ENCODE results near the gene DIO3. TPM values are rescaled to one million over a fixed set of nuclear protein-coding genes. Genes with fewer than 3 reads are reported as not detected.
"Not testable (repeated sequence)": the region's sequence is repeated elsewhere in the genome, so short reads cannot be mapped to it uniquely, and the experiment has no call there.

Gene DIO3
- total RNA-seq, 5 donors from 2014 or later (not counting 1 experiment from before 2014, with no cell fraction given), result not detected

DNA sequence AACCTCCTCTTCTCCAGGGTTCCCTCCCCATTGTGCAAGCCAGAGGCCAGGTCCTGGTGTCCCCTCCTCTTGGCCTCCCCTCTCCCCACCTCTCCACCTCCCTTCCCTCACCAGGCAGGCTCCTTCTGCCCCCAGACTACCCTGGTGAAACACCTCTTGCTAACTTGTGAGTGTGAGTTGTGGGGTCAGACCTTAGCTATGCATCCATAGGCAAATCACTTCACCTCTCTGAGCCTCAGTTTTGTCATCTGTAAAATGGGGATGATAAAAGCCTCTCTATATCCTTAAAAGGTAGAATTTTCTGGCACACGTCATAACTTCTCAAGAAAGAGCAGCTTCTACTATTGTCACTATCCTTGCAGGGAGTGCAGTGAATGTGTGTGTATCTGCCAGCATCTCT is 7.9 kb upstream of the DIO3 start:
- H3K27ac Mint-ChIP-seq, result no peak overlapping the region
- H3K27me3 Mint-ChIP-seq, result peaks cover 12 to 36% of the 10 kb centered on the region in 2 donors
- no CpG with 5 or more reads among the region's 1 CpG for WGBS (ENCODE audit: insufficient coverage)
- Histone ChIP-seq H3K27ac (ENCODE audit: low read length) (no peak overlapping the region), H3K27me3 (replicated peaks in 1 of 2; ENCODE audit: control insufficient read depth in 2 of 2, extremely low read depth in 1 of 2, insufficient read depth in 2 of 2, low read length in 1 of 2) (peaks cover 0 to 46% of the 10 kb centered on the region in 2 experiments), H3K36me3 (ENCODE audit: control insufficient read depth in 2 of 2, extremely low read depth in 1 of 2, insufficient read depth in 1 of 2, low read length in 1 of 2) (no peaks in the 10 kb centered on the region), H3K9me3 (no peaks in the 10 kb centered on the region), H3K4me1 (ENCODE audit: control insufficient read depth in 1 of 2, extremely low read depth in 1 of 2, insufficient read depth in 2 of 2, low read length in 2 of 2) (no peaks in the 10 kb centered on the region), H3K4me3 (ENCODE audit: control insufficient read depth in 1 of 2, extremely low read depth in 1 of 2, low read length in 1 of 2) (no peak overlapping the region)
- DNase-seq (no peak), ATAC-seq (replicated peaks in 1 of 4) (no peak)
- CTCF ChIA-PET, result no interaction called here
- H3K9me3 Mint-ChIP-seq, result no peaks in the 10 kb centered on the region
- H3K4me3 Mint-ChIP-seq, result no peak overlapping the region
- H3K36me3 Mint-ChIP-seq, result no peaks in the 10 kb centered on the region
- POLR2A ChIA-PET, result no interaction called here
- no peaks in the 10 kb centered on the region for H3K4me1 Mint-ChIP-seq

DNA sequence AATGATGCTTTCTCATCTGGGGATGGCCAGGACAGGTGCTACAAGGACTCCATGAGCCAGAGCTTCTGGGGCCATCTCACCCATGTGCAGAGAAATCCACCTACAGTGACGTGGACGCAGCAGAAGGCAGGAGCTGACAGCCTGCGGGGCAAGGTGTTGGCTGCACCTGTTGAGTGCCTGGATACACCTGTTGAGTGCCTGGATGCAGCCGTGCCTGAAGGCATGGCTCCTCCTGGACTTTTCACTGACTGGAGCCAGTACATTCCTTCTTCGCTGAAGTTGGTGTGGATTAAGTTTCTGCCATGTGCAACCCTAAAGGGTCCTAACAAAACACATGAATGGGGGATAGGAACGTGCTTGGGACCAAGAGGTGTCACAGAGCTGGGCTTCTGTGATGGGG is 7.4 kb upstream of the DIO3 start:
- H3K9me3 Mint-ChIP-seq, result no peaks in the 10 kb centered on the region
- H3K27me3 ChIP-seq (replicated peaks in 1 of 2; ENCODE audit: control insufficient read depth in 2 of 2, extremely low read depth in 1 of 2, insufficient read depth in 2 of 2, low read length in 1 of 2), result peaks cover 5 to 48% of the 10 kb centered on the region in 2 experiments
- WGBS (ENCODE audit: insufficient coverage), result 76% methylated on average over 6 of the region's 6 CpGs
- DNase-seq (no peak), ATAC-seq (replicated peaks in 1 of 4) (no peak)
- H3K4me1 ChIP-seq (ENCODE audit: control insufficient read depth in 1 of 2, extremely low read depth in 1 of 2, insufficient read depth in 2 of 2, low read length in 2 of 2), result no peaks in the 10 kb centered on the region
- H3K9me3 ChIP-seq, result no peaks in the 10 kb centered on the region
- H3K27ac Mint-ChIP-seq, result no peak overlapping the region
- POLR2A ChIA-PET, result no interaction called here
- H3K4me1 Mint-ChIP-seq, result peaks cover 0 to 2% (median 0%) of the 10 kb centered on the region in 3 donors
- no peaks in the 10 kb centered on the region for H3K36me3 Mint-ChIP-seq
- H3K4me3 Mint-ChIP-seq, result no peak overlapping the region
- H3K27ac ChIP-seq (ENCODE audit: low read length), result no peak overlapping the region
- H3K27me3 Mint-ChIP-seq, result peaks cover 17 to 40% of the 10 kb centered on the region in 2 donors
- H3K36me3 ChIP-seq (ENCODE audit: control insufficient read depth in 2 of 2, extremely low read depth in 1 of 2, insufficient read depth in 1 of 2, low read length in 1 of 2), result no peaks in the 10 kb centered on the region
- CTCF ChIA-PET, result no interaction called here
- H3K4me3 ChIP-seq (ENCODE audit: control insufficient read depth in 1 of 2, extremely low read depth in 1 of 2, low read length in 1 of 2), result no peak overlapping the region

DNA sequence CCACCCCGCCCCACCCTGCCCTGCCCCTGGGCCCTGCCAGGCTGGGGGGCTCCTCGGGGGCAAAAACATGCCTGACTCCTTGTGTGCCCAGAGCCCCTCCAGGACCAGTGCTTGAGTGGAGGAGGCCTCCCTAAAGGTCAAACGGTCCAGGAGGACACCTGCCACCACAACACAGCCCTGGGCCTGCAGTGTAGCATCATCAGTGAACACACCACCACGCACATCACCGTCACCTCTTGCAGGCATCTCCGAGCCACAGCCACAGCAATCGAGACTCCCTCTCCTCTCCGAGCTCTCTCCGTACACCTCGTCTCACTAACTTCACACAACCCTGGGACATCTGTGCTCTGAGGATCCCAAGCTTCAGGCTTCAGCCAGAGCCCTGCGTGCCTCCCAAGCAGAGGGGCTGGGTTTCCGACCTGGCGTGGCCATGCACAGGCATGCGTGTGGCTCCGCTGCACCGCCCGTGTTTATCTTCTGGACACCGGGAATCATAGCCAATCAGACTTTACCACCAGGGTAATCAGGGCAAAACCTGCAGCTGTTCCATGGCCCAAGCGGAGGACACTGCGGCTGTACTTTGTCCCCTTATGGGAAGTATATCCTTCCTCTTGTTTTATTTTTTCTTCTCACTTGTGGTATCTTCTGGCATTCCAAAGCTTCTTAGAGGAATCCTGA is 6.2 kb upstream of the DIO3 start:
- Mint-ChIP-seq H3K4me1 (peaks cover 0 to 2% (median 0%) of the 10 kb centered on the region in 3 donors), H3K36me3 (no peaks in the 10 kb centered on the region), H3K27ac (peak overlapping the region in 1 of 2 donors; percentile 82), H3K27me3 (peaks cover 16 to 46% of the 10 kb centered on the region in 2 donors), H3K4me3 (no peak overlapping the region), H3K9me3 (no peaks in the 10 kb centered on the region)
- ChIA-PET POLR2A (no interaction called here), CTCF (no interaction called here)
- Histone ChIP-seq H3K4me1 (ENCODE audit: control insufficient read depth in 1 of 2, extremely low read depth in 1 of 2, insufficient read depth in 2 of 2, low read length in 2 of 2) (peaks cover 0 to 2% of the 10 kb centered on the region in 2 experiments), H3K9me3 (no peaks in the 10 kb centered on the region), H3K36me3 (ENCODE audit: control insufficient read depth in 2 of 2, extremely low read depth in 1 of 2, insufficient read depth in 1 of 2, low read length in 1 of 2) (no peaks in the 10 kb centered on the region), H3K27ac (ENCODE audit: low read length) (no peak overlapping the region), H3K4me3 (ENCODE audit: control insufficient read depth in 1 of 2, extremely low read depth in 1 of 2, low read length in 1 of 2) (no peak overlapping the region), H3K27me3 (replicated peaks in 1 of 2; ENCODE audit: control insufficient read depth in 2 of 2, extremely low read depth in 1 of 2, insufficient read depth in 2 of 2, low read length in 1 of 2) (peaks cover 5 to 53% of the 10 kb centered on the region in 2 experiments)
- WGBS (ENCODE audit: insufficient coverage), result 84% methylated on average over 17 of the region's 20 CpGs
- no peak for ATAC-seq (replicated peaks in 1 of 4)
- DNase-seq, result no peak

- H3K27ac ChIP-seq (ENCODE audit: low read length); DNase-seq; H3K4me3 Mint-ChIP-seq; CTCF ChIA-PET; H3K4me1 ChIP-seq (ENCODE audit: control insufficient read depth in 1 of 2, extremely low read depth in 1 of 2, insufficient read depth in 2 of 2, low read length in 2 of 2); H3K27ac Mint-ChIP-seq; H3K4me3 ChIP-seq (ENCODE audit: control insufficient read depth in 1 of 2, extremely low read depth in 1 of 2, low read length in 1 of 2); H3K4me1 Mint-ChIP-seq; POLR2A ChIA-PET; ATAC-seq (replicated peaks in 1 of 4); H3K9me3 ChIP-seq; H3K9me3 Mint-ChIP-seq; H3K36me3 ChIP-seq (ENCODE audit: control insufficient read depth in 2 of 2, extremely low read depth in 1 of 2, insufficient read depth in 1 of 2, low read length in 1 of 2); H3K36me3 Mint-ChIP-seq: not testable (repeated sequence)
- 89% methylated on average over 5 of the region's 5 CpGs for WGBS (ENCODE audit: insufficient coverage)
- H3K27me3 Mint-ChIP-seq, result peaks cover 13 to 46% of the 10 kb centered on the region in 2 donors
- H3K27me3 ChIP-seq (replicated peaks in 1 of 2; ENCODE audit: control insufficient read depth in 2 of 2, extremely low read depth in 1 of 2, insufficient read depth in 2 of 2, low read length in 1 of 2), result peaks cover 5 to 54% of the 10 kb centered on the region in 2 experiments
Measured at GRCh38 chr14:101555669-101556043, 5.6 kb upstream of the DIO3 start.

DNA sequence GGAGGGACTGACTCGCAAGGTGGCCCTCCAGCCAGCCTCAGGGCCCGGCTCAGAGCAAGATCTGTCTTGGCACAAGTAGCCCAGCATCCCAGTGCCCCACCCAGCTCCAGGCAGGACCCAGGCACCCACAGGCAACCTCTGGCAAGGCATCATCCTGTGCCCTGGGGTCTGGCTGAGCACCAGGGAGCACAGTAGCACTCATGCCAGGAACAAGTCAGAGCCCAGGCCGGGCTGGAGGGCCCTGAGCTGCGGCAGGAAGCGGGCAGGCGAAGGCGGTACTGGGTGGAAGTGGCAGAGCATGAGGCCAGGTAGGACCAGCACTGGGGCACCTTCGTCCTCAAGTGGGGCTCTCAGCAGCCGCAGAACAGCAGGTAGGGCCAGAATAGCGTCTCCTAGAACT is 5.2 kb upstream of the DIO3 start:
- DNase-seq (no peak), ATAC-seq (replicated peaks in 1 of 4) (no peak)
- no peaks in the 10 kb centered on the region for H3K36me3 ChIP-seq (ENCODE audit: control insufficient read depth in 2 of 2, extremely low read depth in 1 of 2, insufficient read depth in 1 of 2, low read length in 1 of 2)
- ChIA-PET POLR2A (no interaction called here), CTCF (no interaction called here)
- no peak overlapping the region for H3K27ac Mint-ChIP-seq
- H3K27me3 ChIP-seq (replicated peaks in 1 of 2; ENCODE audit: control insufficient read depth in 2 of 2, extremely low read depth in 1 of 2, insufficient read depth in 2 of 2, low read length in 1 of 2), result peaks cover 5 to 54% of the 10 kb centered on the region in 2 experiments
- peaks cover 0 to 2% of the 10 kb centered on the region in 2 experiments for H3K4me1 ChIP-seq (ENCODE audit: control insufficient read depth in 1 of 2, extremely low read depth in 1 of 2, insufficient read depth in 2 of 2, low read length in 2 of 2)
- no peak overlapping the region for H3K27ac ChIP-seq (ENCODE audit: low read length)
- no peaks in the 10 kb centered on the region for H3K9me3 Mint-ChIP-seq
- peaks cover 13 to 46% of the 10 kb centered on the region in 2 donors for H3K27me3 Mint-ChIP-seq
- no peaks in the 10 kb centered on the region for H3K36me3 Mint-ChIP-seq
- H3K4me3 Mint-ChIP-seq, result no peak overlapping the region
- no peaks in the 10 kb centered on the region for H3K9me3 ChIP-seq
- 82% methylated on average over 9 of the region's 10 CpGs for WGBS (ENCODE audit: insufficient coverage)
- H3K4me3 ChIP-seq (ENCODE audit: control insufficient read depth in 1 of 2, extremely low read depth in 1 of 2, low read length in 1 of 2), result no peak overlapping the region
- H3K4me1 Mint-ChIP-seq, result peaks cover 0 to 2% (median 0%) of the 10 kb centered on the region in 3 donors

GRCh38 chr14:101556566-101557320 is 4.6 kb upstream of the DIO3 start:
- Histone ChIP-seq H3K4me3 (ENCODE audit: control insufficient read depth in 1 of 2, extremely low read depth in 1 of 2, low read length in 1 of 2) (no peak overlapping the region), H3K36me3 (ENCODE audit: control insufficient read depth in 2 of 2, extremely low read depth in 1 of 2, insufficient read depth in 1 of 2, low read length in 1 of 2) (no peaks in the 10 kb centered on the region), H3K9me3 (no peaks in the 10 kb centered on the region), H3K4me1 (ENCODE audit: control insufficient read depth in 1 of 2, extremely low read depth in 1 of 2, insufficient read depth in 2 of 2, low read length in 2 of 2) (peaks cover 0 to 2% of the 10 kb centered on the region in 2 experiments), H3K27me3 (replicated peaks in 1 of 2; ENCODE audit: control insufficient read depth in 2 of 2, extremely low read depth in 1 of 2, insufficient read depth in 2 of 2, low read length in 1 of 2) (peaks cover 5 to 60% of the 10 kb centered on the region in 2 experiments), H3K27ac (ENCODE audit: low read length) (no peak overlapping the region)
- H3K27ac Mint-ChIP-seq, result no peak overlapping the region
- 55% methylated on average over 7 of the region's 13 CpGs for WGBS (ENCODE audit: insufficient coverage)
- H3K4me3 Mint-ChIP-seq, result no peak overlapping the region
- DNase-seq (no peak), ATAC-seq (replicated peaks in 1 of 4) (no peak)
- H3K27me3 Mint-ChIP-seq, result peaks cover 13 to 51% of the 10 kb centered on the region in 2 donors
- H3K9me3 Mint-ChIP-seq, result no peaks in the 10 kb centered on the region
- POLR2A ChIA-PET, result no interaction called here
- no peaks in the 10 kb centered on the region for H3K36me3 Mint-ChIP-seq
- H3K4me1 Mint-ChIP-seq, result peaks cover 0 to 4% (median 2%) of the 10 kb centered on the region in 3 donors
- CTCF ChIA-PET, result no interaction called here
